ENCODE data around the gene TUFM.

- TF ChIP-seq, protein P1, sequence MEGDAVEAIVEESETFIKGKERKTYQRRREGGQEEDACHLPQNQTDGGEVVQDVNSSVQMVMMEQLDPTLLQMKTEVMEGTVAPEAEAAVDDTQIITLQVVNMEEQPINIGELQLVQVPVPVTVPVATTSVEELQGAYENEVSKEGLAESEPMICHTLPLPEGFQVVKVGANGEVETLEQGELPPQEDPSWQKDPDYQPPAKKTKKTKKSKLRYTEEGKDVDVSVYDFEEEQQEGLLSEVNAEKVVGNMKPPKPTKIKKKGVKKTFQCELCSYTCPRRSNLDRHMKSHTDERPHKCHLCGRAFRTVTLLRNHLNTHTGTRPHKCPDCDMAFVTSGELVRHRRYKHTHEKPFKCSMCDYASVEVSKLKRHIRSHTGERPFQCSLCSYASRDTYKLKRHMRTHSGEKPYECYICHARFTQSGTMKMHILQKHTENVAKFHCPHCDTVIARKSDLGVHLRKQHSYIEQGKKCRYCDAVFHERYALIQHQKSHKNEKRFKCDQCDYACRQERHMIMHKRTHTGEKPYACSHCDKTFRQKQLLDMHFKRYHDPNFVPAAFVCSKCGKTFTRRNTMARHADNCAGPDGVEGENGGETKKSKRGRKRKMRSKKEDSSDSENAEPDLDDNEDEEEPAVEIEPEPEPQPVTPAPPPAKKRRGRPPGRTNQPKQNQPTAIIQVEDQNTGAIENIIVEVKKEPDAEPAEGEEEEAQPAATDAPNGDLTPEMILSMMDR (IDR thresholded peaks at IDR 0.05; ENCODE audit: low read depth, low read length), result no peak
- no peak for TF ChIP-seq EZH2phosphoT487 (IDR thresholded peaks at IDR 0.05; ENCODE audit: low read depth)
These were observed 33.2 kb upstream of the TUFM start for GRCh38 chr16:28879261-28879840.

Measured in OCI-LY3 (cell line).